Activated CD4-positive, CD25-positive, alpha-beta regulatory T cell treated with anti-CD3 and anti-CD28 coated beads, Interleukin-2, amount 50 U/mL, for 24 hours (primary cell): ENCODE data around the gene XIRP2.
"Not testable (repeated sequence)": the region's sequence is repeated elsewhere in the genome, so short reads cannot be mapped to it uniquely, and the experiment has no call there.

Experiments
- ATAC-seq, 2 donors: fragments of 150-1000 bp; cut with Tn5 transposase; one replicate each; pipeline ENCODE4 v1.10.0; 2021; ENCODE audit warnings: mild to moderate bottlenecking in 1 of 2, moderate library complexity in 1 of 2

Gene XIRP2

GRCh38 chr2:166932032-166932431 lies 43.8 kb downstream of the XIRP2 start:
- no peak for ATAC-seq

- ATAC-seq, result no peak
Measured at GRCh38 chr2:166934817-166935216, 46.5 kb downstream of the XIRP2 start.

- ATAC-seq, result no peak
Measured at GRCh38 chr2:166942377-166942776, 54.1 kb downstream of the XIRP2 start.

- no peak for ATAC-seq
Measured at GRCh38 chr2:166944909-166945308, 56.6 kb downstream of the XIRP2 start.

GRCh38 chr2:166957686-166958085 lies 69.4 kb downstream of the XIRP2 start:
- ATAC-seq, result no peak

GRCh38 chr2:166958986-166959481 lies 70.8 kb downstream of the XIRP2 start:
- ATAC-seq, result no peak

- ATAC-seq, result no peak
Measured at GRCh38 chr2:166959556-166959955, 71.3 kb downstream of the XIRP2 start.

- ATAC-seq, result no peak
Measured at GRCh38 chr2:166960702-166961270, 72.5 kb downstream of the XIRP2 start.

- no peak for ATAC-seq
Measured at GRCh38 chr2:166961933-166962332, 73.7 kb downstream of the XIRP2 start.

GRCh38 chr2:166969486-166969885 lies 81.2 kb downstream of the XIRP2 start:
- no peak for ATAC-seq

- no peak for ATAC-seq
Measured at GRCh38 chr2:166972002-166972401, 83.7 kb downstream of the XIRP2 start.

- no peak for ATAC-seq
Measured at GRCh38 chr2:166972418-166972817, 84.1 kb downstream of the XIRP2 start.

GRCh38 chr2:166984188-166984587 lies 95.9 kb downstream of the XIRP2 start:
- ATAC-seq, result no peak

GRCh38 chr2:166984797-166985196 lies 96.5 kb downstream of the XIRP2 start:
- ATAC-seq, result no peak

GRCh38 chr2:166994588-166995336 lies 106.5 kb downstream of the XIRP2 start:
- ATAC-seq, result no peak

- no peak for ATAC-seq
Measured at GRCh38 chr2:166996465-166996864, 108.2 kb downstream of the XIRP2 start.

GRCh38 chr2:167001165-167001564 lies 112.9 kb downstream of the XIRP2 start:
- ATAC-seq, result no peak

GRCh38 chr2:167005096-167005495 lies 116.8 kb downstream of the XIRP2 start:
- no peak for ATAC-seq

- ATAC-seq, result no peak
Measured at GRCh38 chr2:167013227-167013626, 124.9 kb downstream of the XIRP2 start.

GRCh38 chr2:167015806-167016205 lies 127.5 kb downstream of the XIRP2 start:
- no peak for ATAC-seq

GRCh38 chr2:167017021-167017420 lies 128.7 kb downstream of the XIRP2 start:
- no peak for ATAC-seq

- no peak for ATAC-seq
Measured at GRCh38 chr2:167018590-167018989, 130.3 kb downstream of the XIRP2 start.

- no peak for ATAC-seq
Measured at GRCh38 chr2:167028503-167028902, 140.2 kb downstream of the XIRP2 start.

- ATAC-seq, result not testable (repeated sequence)
Measured at GRCh38 chr2:167034976-167035375, 146.7 kb downstream of the XIRP2 start.

GRCh38 chr2:167048829-167049228 lies 160.5 kb downstream of the XIRP2 start:
- no peak for ATAC-seq
